Activated T-cell treated with anti-CD3 and anti-CD28 coated beads for 1 hour (primary cell): ENCODE data around the gene VTI1A.
"Not testable (repeated sequence)": the region's sequence is repeated elsewhere in the genome, so short reads cannot be mapped to it uniquely, and the experiment has no call there.

Experiments
- DNase-seq: peaks from one replicate; pipeline ENCODE4 v3.0.0-alpha.2; 2020; ENCODE audit warnings: low read depth

VTI1A gene

GRCh38 chr10:112446855-112447619 is at the start of gene VTI1A, which contains the start of gene ZDHHC6:
VTI1A (plus strand) TSS chr10:112447215; CDS start chr10:112447374, 159 bp downstream.
ZDHHC6 (minus strand) TSS chr10:112446914; CDS start chr10:112445436, 1,478 bp downstream.
- DNase-seq = peak; percentile 76

GRCh38 chr10:112397592-112397991 is 49.4 kb upstream of the VTI1A start:
- no peak for DNase-seq

GRCh38 chr10:112402917-112403316 is 44.1 kb upstream of the VTI1A start:
- no peak for DNase-seq

- DNase-seq = no peak
Measured at GRCh38 chr10:112404617-112405016, 42.4 kb upstream of the VTI1A start.

GRCh38 chr10:112406806-112407205 is 40.2 kb upstream of the VTI1A start:
- not testable (repeated sequence) for DNase-seq

- no peak for DNase-seq
Measured at GRCh38 chr10:112407696-112408095, 39.3 kb upstream of the VTI1A start.

GRCh38 chr10:112409299-112409698 is 37.7 kb upstream of the VTI1A start:
- no peak for DNase-seq

- DNase-seq = no peak
Measured at GRCh38 chr10:112409755-112410154, 37.3 kb upstream of the VTI1A start.

- no peak for DNase-seq
Measured at GRCh38 chr10:112412696-112413095, 34.3 kb upstream of the VTI1A start.

GRCh38 chr10:112421731-112422130 is 25.3 kb upstream of the VTI1A start:
- no peak for DNase-seq

- no peak for DNase-seq
Measured at GRCh38 chr10:112424651-112425050, 22.4 kb upstream of the VTI1A start.

GRCh38 chr10:112426111-112426510 is 20.9 kb upstream of the VTI1A start:
- DNase-seq = no peak

- DNase-seq = no peak
Measured at GRCh38 chr10:112429147-112429546, 17.9 kb upstream of the VTI1A start.

GRCh38 chr10:112429654-112430230 is 17.3 kb upstream of the VTI1A start:
- DNase-seq = no peak

GRCh38 chr10:112433136-112433535 is 13.9 kb upstream of the VTI1A start:
- no peak for DNase-seq

- DNase-seq = no peak
Measured at GRCh38 chr10:112434988-112435619, 11.9 kb upstream of the VTI1A start.

- no peak for DNase-seq
Measured at GRCh38 chr10:112438356-112438755, 8.7 kb upstream of the VTI1A start.

GRCh38 chr10:112441520-112441919 is 5.5 kb upstream of the VTI1A start:
- no peak for DNase-seq

- no peak for DNase-seq
Measured at GRCh38 chr10:112442063-112442462, 5.0 kb upstream of the VTI1A start.

- no peak for DNase-seq
Measured at GRCh38 chr10:112446055-112446854, 760 bp upstream of the VTI1A start.

- DNase-seq = no peak
Measured at GRCh38 chr10:112447620-112447928, 559 bp downstream of the VTI1A start.

- no peak for DNase-seq
Measured at GRCh38 chr10:112448888-112449287, 1.9 kb downstream of the VTI1A start.
